D721Med (cell line): ENCODE results near the gene PTPN7.
A peak's percentile ranks its signal among the peaks of the same experiment; 100 is the strongest.
"Not testable (repeated sequence)": the region's sequence is repeated elsewhere in the genome, so short reads cannot be mapped to it uniquely, and the experiment has no call there.

Source experiments
- DNase-seq: peaks from one replicate; pipeline ENCODE4 v3.0.0; 2011; ENCODE audit warnings: low spot score; ENCODE audit not compliant: insufficient read length
- FAIRE-seq: peaks from 2 replicates; lab custom pipeline; 2011; peaks lifted over from hg19 to GRCh38; lab: Jason Lieb, UNC
- TF ChIP-seq, protein P1 (sequence below): IDR thresholded peaks from 2 replicates; pipeline ENCODE4 v1.5.1; 2012; ENCODE audit warnings: mild to moderate bottlenecking, control low read depth; ENCODE audit not compliant: insufficient read depth; ENCODE audit errors: missing control alignments

The PTPN7 gene

DNA sequence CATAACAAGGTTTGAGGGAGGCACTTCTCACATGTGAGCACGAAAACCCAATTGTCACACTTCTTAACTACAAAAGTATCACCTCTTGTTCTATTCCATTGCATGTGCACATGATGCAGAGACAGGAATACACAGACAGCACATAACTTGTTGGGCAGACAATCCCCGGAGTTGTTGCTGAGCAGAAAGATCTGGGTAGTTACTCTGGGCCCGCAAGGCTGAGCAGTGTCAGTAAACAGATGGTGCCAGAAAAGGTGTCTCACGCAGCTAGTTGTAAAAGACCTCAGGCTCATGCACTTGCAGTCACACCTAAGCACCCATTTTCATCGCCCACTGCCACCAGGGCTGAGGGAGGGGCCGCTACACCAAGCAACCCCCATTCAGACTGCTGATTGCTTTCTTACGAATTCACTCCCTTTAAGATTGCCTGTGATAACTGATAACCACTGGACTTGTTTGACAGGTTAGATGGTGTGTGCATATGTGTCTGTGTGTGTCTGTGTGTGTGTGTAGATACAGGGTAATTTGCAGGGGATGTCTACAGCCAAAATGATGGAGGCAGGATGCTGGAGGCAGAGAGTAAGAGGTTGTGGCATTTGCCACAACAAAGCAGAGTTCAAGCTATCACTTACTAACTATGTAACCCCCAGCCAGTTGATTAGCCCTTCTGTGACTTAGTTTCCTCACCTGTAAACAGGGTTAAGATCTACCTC lies 37.4 kb upstream of the PTPN7 start:
- FAIRE-seq, result peak; percentile 46
- no peak for DNase-seq
- TF ChIP-seq, protein P1, sequence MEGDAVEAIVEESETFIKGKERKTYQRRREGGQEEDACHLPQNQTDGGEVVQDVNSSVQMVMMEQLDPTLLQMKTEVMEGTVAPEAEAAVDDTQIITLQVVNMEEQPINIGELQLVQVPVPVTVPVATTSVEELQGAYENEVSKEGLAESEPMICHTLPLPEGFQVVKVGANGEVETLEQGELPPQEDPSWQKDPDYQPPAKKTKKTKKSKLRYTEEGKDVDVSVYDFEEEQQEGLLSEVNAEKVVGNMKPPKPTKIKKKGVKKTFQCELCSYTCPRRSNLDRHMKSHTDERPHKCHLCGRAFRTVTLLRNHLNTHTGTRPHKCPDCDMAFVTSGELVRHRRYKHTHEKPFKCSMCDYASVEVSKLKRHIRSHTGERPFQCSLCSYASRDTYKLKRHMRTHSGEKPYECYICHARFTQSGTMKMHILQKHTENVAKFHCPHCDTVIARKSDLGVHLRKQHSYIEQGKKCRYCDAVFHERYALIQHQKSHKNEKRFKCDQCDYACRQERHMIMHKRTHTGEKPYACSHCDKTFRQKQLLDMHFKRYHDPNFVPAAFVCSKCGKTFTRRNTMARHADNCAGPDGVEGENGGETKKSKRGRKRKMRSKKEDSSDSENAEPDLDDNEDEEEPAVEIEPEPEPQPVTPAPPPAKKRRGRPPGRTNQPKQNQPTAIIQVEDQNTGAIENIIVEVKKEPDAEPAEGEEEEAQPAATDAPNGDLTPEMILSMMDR, result no peak

DNA sequence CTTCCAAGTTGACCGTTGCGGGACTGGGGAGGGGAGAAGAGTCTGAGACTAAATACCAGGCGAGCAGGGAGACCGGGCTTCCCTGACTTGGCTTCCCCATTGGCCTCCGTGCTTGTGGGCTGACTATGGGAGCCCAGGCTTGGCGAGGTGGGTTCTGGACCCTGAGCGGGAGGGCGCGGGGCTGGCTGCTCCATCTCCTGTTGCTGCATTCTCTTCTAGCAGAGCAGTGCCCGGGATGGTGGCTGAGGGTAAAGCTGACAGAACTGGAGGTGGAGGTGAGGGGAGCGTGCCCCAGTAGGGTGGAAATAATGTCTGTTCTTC lies 33.9 kb upstream of the PTPN7 start:
- FAIRE-seq, result no peak
- TF ChIP-seq, protein P1, result no peak
- no peak for DNase-seq

DNA sequence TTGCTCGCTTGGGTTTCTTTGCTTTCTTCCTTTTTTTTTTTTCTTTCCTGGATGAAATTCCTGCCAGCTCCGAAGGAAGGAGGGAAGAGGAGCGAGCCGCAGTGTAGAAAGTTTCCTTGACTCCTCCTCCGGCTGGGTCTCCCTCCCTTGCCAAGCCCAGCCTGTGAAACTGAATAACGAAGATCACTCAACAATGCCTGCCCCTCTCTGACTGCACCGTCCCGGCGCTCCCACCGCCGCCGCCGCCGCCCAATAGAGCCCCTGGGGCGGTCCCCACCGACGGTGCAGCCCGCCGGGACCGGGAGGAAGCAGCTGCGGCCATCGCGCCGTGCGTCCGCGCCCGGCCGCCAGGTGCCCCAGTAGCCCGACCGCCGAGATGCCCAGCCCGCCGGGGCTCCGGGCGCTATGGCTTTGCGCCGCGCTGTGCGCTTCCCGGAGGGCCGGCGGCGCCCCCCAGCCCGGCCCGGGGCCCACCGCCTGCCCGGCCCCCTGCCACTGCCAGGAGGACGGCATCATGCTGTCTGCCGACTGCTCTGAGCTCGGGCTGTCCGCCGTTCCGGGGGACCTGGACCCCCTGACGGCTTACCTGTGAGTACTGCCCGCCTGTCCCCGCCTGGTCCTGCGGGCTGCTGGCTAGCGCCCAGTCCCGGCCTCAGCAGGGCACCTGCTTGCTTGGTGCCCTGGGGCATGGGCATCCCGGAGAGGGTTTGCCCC lies 33.4 kb upstream of the PTPN7 start, which contains the start of gene LGR6:
LGR6 (plus strand) TSS at position 186 of the 714 bp plus-strand sequence; CDS start at position 377, 191 bp downstream.
- DNase-seq, result no peak
- TF ChIP-seq, protein P1, result no peak
- FAIRE-seq, result no peak

DNA sequence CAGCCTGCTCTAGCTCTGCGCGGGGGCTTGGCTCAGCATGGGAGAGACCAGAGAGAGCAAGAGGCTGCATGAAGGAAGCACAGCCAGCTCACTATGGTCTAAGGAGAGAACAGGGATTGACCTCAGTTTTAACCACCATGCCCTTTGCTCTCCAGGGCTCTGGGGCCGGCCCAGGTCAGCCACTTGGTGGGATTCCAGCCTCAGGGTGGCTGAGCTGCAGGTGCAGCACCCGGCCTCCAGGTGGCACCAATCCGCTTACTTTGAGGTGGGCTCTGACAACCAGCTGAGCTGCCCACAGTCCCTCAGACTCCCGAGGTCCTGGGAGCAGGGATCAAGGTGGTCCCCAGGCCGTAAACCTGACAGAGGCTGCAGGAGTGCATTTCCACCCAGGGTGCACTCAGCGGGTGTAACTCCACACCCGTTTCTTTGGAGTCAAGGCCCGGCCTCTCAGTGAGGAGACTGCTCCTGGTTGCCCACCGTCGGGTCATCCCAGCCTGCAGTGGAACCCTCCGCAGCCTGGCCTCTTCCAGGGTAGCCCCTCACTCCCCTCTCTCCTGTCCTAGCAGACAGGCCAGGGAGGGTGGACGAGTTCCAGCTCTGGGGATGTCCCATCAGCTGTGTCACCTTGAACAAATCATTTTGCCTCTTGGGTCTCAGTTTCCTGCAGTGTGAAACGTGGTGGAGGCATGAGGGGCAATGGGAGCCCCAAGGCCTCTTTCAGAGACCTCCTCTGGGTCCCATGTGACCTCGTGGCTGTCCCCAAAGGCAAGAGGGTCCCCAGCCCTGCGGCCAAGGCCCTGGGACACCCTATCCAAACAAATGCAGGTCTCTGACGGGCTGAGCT lies 32.6 kb upstream of the PTPN7 start:
- FAIRE-seq, result no peak
- peak; percentile 87 for DNase-seq
- TF ChIP-seq, protein P1, result peak; percentile 95

DNA sequence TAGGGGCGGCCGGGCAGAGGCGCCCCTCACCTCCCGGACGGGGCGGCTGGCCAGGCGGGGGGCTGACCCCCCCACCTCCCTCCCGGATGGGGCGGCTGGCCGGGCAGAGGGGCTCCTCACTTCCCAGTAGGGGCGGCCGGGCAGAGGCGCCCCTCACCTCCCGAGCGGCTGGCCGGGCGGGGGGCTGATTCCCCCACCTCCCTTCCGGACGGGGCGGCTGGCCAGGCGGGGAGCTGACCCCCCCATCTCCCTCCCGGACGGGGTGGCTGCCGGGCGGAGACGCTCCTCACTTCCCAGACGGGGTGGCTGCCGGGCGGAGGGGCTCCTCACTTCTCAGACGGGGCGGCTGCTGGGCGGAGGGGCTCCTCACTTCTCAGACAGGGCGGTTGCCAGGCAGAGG lies 31.0 kb upstream of the PTPN7 start:
- not testable (repeated sequence) for FAIRE-seq, DNase-seq

DNA sequence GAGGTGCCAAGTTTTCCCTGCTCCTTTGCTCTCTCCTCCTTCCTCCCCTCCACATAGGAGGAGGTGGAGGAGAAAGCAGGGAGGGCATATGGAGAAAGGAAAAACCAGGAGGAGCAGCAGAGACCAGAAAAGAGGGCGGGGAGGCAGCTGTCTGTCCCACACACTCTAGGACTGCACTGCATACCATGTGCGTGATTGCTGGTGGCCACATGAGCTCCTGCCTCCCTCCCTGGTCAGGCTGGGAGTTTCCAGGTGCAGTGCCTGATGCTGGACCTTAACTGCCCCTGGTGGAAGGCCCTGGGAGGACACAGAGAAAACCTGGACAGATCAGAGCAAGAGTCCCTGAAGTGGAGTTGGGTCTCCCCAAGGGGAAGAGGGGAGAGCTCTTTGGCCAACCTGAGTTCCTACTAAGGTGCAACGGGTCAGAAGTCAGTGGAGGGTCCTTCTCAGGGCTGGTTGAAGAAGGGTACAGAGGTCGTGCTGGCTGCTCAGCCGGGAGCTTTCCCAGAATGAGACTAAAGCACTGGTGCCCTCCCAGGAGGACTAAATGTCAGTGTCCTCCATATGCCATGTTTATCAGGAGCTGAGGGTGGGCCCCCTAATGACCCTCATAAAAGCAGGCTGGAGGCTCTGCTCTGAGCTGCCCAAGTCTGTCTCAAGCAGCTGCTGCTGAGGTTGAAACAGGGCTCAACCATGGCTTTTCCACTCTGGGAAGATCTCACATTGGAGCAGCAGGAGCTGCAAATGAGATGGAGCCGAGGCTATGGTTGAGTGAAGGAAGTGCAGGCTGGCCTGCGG lies 29.7 kb upstream of the PTPN7 start:
- no peak for FAIRE-seq
- TF ChIP-seq, protein P1, result no peak

More for the DNA sequence above, 29.7 kb upstream of the PTPN7 start:
- DNase-seq, result no peak
